LNCaP clone FGC (cell line): Measurements from ENCODE around the gene RPAP2.
"Not testable (repeated sequence)": the region's sequence is repeated elsewhere in the genome, so short reads cannot be mapped to it uniquely, and the experiment has no call there.

Experiments
- DNase-seq: peaks from one replicate; pipeline ENCODE4 v3.0.0-alpha.2; 2011; ENCODE audit warnings: low read depth
- H3K4me3 ChIP-seq: 2 replicates; pipeline ENCODE4 v1.5.1; 2011; ENCODE audit warnings: mild to moderate bottlenecking, low read depth, low read length, control low read depth
- CTCF ChIP-seq: IDR thresholded peaks from 2 replicates; pipeline ENCODE4 v1.5.1; 2012; ENCODE audit warnings: mild to moderate bottlenecking; ENCODE audit not compliant: control insufficient read depth, insufficient read depth; ENCODE audit errors: extremely low read depth

Gene RPAP2

GRCh38 chr1:92277105-92277723 lies 21.6 kb upstream of the RPAP2 start:
- no peak for TF ChIP-seq CTCF
- DNase-seq, result no peak
- H3K4me3 ChIP-seq, result no peak overlapping the region

GRCh38 chr1:92279781-92280180 lies 19.1 kb upstream of the RPAP2 start:
- H3K4me3 ChIP-seq, DNase-seq: not testable (repeated sequence)

- not testable (repeated sequence) for H3K4me3 ChIP-seq, DNase-seq
Observed at GRCh38 chr1:92281411-92281810, 17.4 kb upstream of the RPAP2 start.

- peak; percentile 81 for TF ChIP-seq CTCF
- H3K4me3 ChIP-seq, result no peak overlapping the region
- peak; percentile 69 for DNase-seq
Observed at GRCh38 chr1:92291372-92291999, 7.4 kb upstream of the RPAP2 start.

- H3K4me3 ChIP-seq, result peak overlapping the region; percentile 94
- TF ChIP-seq CTCF, result no peak
- no peak for DNase-seq
Observed at GRCh38 chr1:92298213-92298572, 666 bp upstream of the RPAP2 start.

GRCh38 chr1:92299477-92300150 lies 755 bp downstream of the RPAP2 start:
- no peak for DNase-seq
- peak overlapping the region; percentile 94 for H3K4me3 ChIP-seq
- TF ChIP-seq CTCF, result no peak

GRCh38 chr1:92301021-92301420 lies 2.2 kb downstream of the RPAP2 start:
- TF ChIP-seq CTCF, result no peak
- no peak for DNase-seq
- H3K4me3 ChIP-seq, result no peak overlapping the region

GRCh38 chr1:92306020-92306419 lies 7.2 kb downstream of the RPAP2 start:
- TF ChIP-seq CTCF, result no peak
- DNase-seq, result no peak
- no peak overlapping the region for H3K4me3 ChIP-seq
